Neural cell (in vitro differentiated cells): ENCODE data around the gene IGFL4. TPM values are rescaled to one million over a fixed set of nuclear protein-coding genes. Genes with fewer than 3 reads are reported as not detected.

Experiments
- H2AFZ ChIP-seq: fragments of 200-600, 300-800 bp; sonication (generic), shearing (Covaris generic); 2 replicates; pipeline ENCODE4 v1.6.0; 2014; ENCODE audit warnings: low read depth, mild to moderate bottlenecking, antibody characterized with exemption, low read length, moderate library complexity
- H3F3A ChIP-seq: fragments of 200-600 bp; shearing (Covaris generic); 2 replicates; pipeline ENCODE4 v1.6.1; 2016; ENCODE audit warnings: mild to moderate bottlenecking, moderate library complexity, mixed read lengths, antibody characterized with exemption, low read length; ENCODE audit not compliant: insufficient read depth, poor library complexity, severe bottlenecking
- H3K27ac ChIP-seq: fragments of 200-600, 300-800 bp; sonication (generic), shearing (Covaris generic); 2 replicates; pipeline ENCODE4 v1.5.1; 2014; ENCODE audit warnings: mild to moderate bottlenecking, low read length, moderate library complexity
- H3K27me3 ChIP-seq: fragments of 300-800, 200-600 bp; sonication (generic), shearing (Covaris generic); 2 replicates; pipeline ENCODE4 v1.6.0; 2014; ENCODE audit warnings: mild to moderate bottlenecking, low read depth, low read length, moderate library complexity; ENCODE audit not compliant: insufficient read depth
- H3K36me3 ChIP-seq: fragments of 300-800, 200-600 bp; sonication (generic), shearing (Covaris generic); 2 replicates; pipeline ENCODE4 v1.5.1; 2014; ENCODE audit warnings: mild to moderate bottlenecking, antibody characterized with exemption, low read length, moderate library complexity; ENCODE audit not compliant: insufficient read depth
- H3K4me2 ChIP-seq: fragments of 300-800, 200-600 bp; sonication (generic), shearing (Covaris generic); 2 replicates; pipeline ENCODE4 v1.6.0; 2014; ENCODE audit warnings: mild to moderate bottlenecking, low read length
- H3K4me3 ChIP-seq: fragments of 300-800, 200-600 bp; sonication (generic), shearing (Covaris generic); 2 replicates; pipeline ENCODE4 v1.5.1; 2014; ENCODE audit warnings: mild to moderate bottlenecking, low read length, moderate library complexity
- H3K79me2 ChIP-seq: fragments of 200-600 bp; shearing (Covaris generic); replicated peaks from 2 replicates; pipeline ENCODE4 v1.6.0; 2014; ENCODE audit warnings: mild to moderate bottlenecking, low read length, moderate library complexity; ENCODE audit not compliant: insufficient read depth
- H3K9ac ChIP-seq: fragments of 300-800, 200-600 bp; sonication (generic), shearing (Covaris generic); 2 replicates; pipeline ENCODE4 v1.6.1; 2016; ENCODE audit warnings: mild to moderate bottlenecking, low read length, mixed read lengths
- H3K9me2 ChIP-seq: fragments of 200-600 bp; shearing (Covaris generic); 2 replicates; pipeline ENCODE4 v1.6.1; 2016; ENCODE audit warnings: mild to moderate bottlenecking, low read length, mixed read lengths; ENCODE audit not compliant: insufficient read depth
- H3K9me3 ChIP-seq: fragments of 200-600, 300-800 bp; sonication (generic), shearing (Covaris generic); 2 replicates; pipeline ENCODE4 v1.6.1; 2016; ENCODE audit warnings: mild to moderate bottlenecking, mixed run types, low read length, moderate library complexity, mixed read lengths
- H4K20me1 ChIP-seq: fragments of 200-600 bp; shearing (Covaris generic); 2 replicates; pipeline ENCODE4 v1.6.1; 2016; ENCODE audit warnings: mild to moderate bottlenecking, mixed run types; ENCODE audit not compliant: insufficient read depth
- EP300 ChIP-seq: fragments of 450-650 bp; conservative IDR thresholded peaks from 2 replicates; pipeline ENCODE4 v1.6.1; 2014; ENCODE audit warnings: antibody characterized with exemption, mild to moderate bottlenecking, moderate library complexity; ENCODE audit not compliant: poor library complexity, severe bottlenecking
- EZH2 ChIP-seq: fragments of 200-600, 300-800 bp; shearing (Covaris generic), sonication (generic); IDR thresholded peaks from 2 replicates; pipeline ENCODE4 v1.6.1; 2014; ENCODE audit warnings: antibody characterized with exemption, low read length, borderline replicate concordance, mild to moderate bottlenecking; ENCODE audit not compliant: insufficient read depth, poor library complexity, severe bottlenecking
- MXI1 ChIP-seq: fragments of 450-650 bp; conservative IDR thresholded peaks from 2 replicates; pipeline ENCODE4 v1.6.1; 2014; ENCODE audit warnings: antibody characterized with exemption, mild to moderate bottlenecking; ENCODE audit not compliant: poor library complexity, severe bottlenecking
- POLR2AphosphoS5 ChIP-seq: IDR thresholded peaks from 2 replicates; pipeline ENCODE4 v1.6.1; 2012
- RAD21 ChIP-seq: fragments of 450-650 bp; conservative IDR thresholded peaks from 2 replicates; pipeline ENCODE4 v1.6.1; 2014; ENCODE audit warnings: antibody characterized with exemption, mild to moderate bottlenecking, moderate library complexity
- SMC3 ChIP-seq: fragments of 450-650 bp; conservative IDR thresholded peaks from 2 replicates; pipeline ENCODE4 v1.6.1; 2014; ENCODE audit warnings: antibody characterized with exemption, mild to moderate bottlenecking, moderate library complexity; ENCODE audit not compliant: poor library complexity
- TAF1 ChIP-seq: IDR thresholded peaks from 2 replicates; pipeline ENCODE4 v1.6.1; 2012; ENCODE audit warnings: low read depth
- polyA plus RNA-seq: library from polyadenylated mRNA; depleted of rRNA; stranded (reverse); fragments of >200 nt; gene quantifications from 2 replicates; pipeline ENCODE4 v1.2.3, GENCODE V29; 2014
- TF ChIP-seq, protein P1 (sequence below): fragments of 450-650 bp; IDR thresholded peaks from 2 replicates; pipeline ENCODE4 v1.5.1; 2014; ENCODE audit warnings: antibody characterized with exemption, mild to moderate bottlenecking, moderate library complexity; ENCODE audit not compliant: poor library complexity, severe bottlenecking
- TF ChIP-seq, protein P2 (sequence below): IDR thresholded peaks from 2 replicates; pipeline ENCODE4 v1.6.1; 2012; ENCODE audit warnings: borderline replicate concordance

Gene IGFL4
- polyA plus RNA-seq, 1 donor from 2014 or later, result 5.2 TPM

DNA sequence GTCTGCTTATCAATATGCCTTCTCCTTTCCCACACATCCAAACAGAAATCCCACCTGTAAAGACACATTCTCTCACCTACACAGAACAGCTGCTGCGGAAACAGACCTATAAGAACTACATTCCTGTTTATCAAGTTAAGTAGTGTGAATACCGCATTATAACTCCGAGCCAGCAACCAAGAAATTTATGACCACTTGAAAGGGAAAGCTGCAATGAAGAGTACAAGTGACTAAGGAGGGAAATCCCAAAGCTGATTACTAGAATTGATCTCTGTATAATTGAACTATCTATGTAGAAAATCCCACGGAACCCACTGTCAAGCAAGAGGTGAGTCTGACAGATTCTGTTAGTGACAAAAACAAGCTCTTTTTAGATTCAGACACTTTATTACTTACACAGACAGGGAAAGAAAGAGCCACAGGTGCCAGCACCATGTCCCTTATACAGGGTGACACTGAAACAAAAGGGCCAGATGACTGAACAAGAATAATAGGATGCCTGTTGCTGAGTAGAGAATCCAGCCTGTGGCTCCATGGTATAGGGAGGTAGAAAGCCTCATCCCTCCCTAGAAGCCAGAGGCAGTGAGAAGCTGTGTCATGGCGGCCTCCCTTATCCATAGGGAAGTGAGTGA lies 1.6 kb upstream of the IGFL4 start:
- H3K79me2 ChIP-seq, result no peaks in the 10 kb centered on the region

DNA sequence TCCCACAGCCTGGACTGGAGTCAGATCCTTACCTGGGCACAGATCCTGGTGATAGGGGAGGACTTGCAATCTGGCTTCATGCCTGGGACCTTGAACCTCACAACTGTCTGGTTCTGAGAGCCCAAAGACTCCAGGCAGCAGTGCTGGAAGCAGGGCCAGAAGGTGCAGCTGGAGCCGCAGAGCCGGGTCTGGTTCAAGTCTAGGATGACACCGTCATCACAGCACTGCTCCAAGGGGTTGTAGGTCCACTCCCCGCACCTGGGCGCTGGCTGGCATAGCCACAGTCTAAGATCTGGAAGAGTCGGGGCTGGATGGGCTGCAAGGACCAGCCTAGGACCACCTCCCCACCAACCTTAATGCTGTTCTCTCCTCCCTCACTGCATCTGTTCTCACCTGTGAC lies 677 bp downstream of the IGFL4 start:
- no peaks in the 10 kb centered on the region for H4K20me1 ChIP-seq
- H3K9me2 ChIP-seq, result no peaks in the 10 kb centered on the region
- no peak overlapping the region for H2AFZ ChIP-seq
- no peaks in the 10 kb centered on the region for H3K9me3 ChIP-seq
- TF ChIP-seq RAD21 (no peak), SMC3 (no peak), TAF1 (no peak), POLR2AphosphoS5 (no peak), MXI1 (no peak), EP300 (no peak), EZH2 (no peak)
- TF ChIP-seq, protein P1, sequence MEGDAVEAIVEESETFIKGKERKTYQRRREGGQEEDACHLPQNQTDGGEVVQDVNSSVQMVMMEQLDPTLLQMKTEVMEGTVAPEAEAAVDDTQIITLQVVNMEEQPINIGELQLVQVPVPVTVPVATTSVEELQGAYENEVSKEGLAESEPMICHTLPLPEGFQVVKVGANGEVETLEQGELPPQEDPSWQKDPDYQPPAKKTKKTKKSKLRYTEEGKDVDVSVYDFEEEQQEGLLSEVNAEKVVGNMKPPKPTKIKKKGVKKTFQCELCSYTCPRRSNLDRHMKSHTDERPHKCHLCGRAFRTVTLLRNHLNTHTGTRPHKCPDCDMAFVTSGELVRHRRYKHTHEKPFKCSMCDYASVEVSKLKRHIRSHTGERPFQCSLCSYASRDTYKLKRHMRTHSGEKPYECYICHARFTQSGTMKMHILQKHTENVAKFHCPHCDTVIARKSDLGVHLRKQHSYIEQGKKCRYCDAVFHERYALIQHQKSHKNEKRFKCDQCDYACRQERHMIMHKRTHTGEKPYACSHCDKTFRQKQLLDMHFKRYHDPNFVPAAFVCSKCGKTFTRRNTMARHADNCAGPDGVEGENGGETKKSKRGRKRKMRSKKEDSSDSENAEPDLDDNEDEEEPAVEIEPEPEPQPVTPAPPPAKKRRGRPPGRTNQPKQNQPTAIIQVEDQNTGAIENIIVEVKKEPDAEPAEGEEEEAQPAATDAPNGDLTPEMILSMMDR, result no peak
- TF ChIP-seq, protein P2, sequence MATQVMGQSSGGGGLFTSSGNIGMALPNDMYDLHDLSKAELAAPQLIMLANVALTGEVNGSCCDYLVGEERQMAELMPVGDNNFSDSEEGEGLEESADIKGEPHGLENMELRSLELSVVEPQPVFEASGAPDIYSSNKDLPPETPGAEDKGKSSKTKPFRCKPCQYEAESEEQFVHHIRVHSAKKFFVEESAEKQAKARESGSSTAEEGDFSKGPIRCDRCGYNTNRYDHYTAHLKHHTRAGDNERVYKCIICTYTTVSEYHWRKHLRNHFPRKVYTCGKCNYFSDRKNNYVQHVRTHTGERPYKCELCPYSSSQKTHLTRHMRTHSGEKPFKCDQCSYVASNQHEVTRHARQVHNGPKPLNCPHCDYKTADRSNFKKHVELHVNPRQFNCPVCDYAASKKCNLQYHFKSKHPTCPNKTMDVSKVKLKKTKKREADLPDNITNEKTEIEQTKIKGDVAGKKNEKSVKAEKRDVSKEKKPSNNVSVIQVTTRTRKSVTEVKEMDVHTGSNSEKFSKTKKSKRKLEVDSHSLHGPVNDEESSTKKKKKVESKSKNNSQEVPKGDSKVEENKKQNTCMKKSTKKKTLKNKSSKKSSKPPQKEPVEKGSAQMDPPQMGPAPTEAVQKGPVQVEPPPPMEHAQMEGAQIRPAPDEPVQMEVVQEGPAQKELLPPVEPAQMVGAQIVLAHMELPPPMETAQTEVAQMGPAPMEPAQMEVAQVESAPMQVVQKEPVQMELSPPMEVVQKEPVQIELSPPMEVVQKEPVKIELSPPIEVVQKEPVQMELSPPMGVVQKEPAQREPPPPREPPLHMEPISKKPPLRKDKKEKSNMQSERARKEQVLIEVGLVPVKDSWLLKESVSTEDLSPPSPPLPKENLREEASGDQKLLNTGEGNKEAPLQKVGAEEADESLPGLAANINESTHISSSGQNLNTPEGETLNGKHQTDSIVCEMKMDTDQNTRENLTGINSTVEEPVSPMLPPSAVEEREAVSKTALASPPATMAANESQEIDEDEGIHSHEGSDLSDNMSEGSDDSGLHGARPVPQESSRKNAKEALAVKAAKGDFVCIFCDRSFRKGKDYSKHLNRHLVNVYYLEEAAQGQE, result no peak
- H3K36me3 ChIP-seq, result no peaks in the 10 kb centered on the region
- no peaks in the 10 kb centered on the region for H3K27me3 ChIP-seq
- H3K4me2 ChIP-seq, result no peak overlapping the region
- no peak overlapping the region for H3K9ac ChIP-seq
- no peaks in the 10 kb centered on the region for H3K79me2 ChIP-seq
- no peaks in the 10 kb centered on the region for H3F3A ChIP-seq
- H3K4me3 ChIP-seq, result no peak overlapping the region
- H3K27ac ChIP-seq, result no peak overlapping the region

More for the DNA sequence above, 1.6 kb upstream of the IGFL4 start:
- Histone ChIP-seq H3K4me3 (no peak overlapping the region), H3K27me3 (no peaks in the 10 kb centered on the region), H3K36me3 (no peaks in the 10 kb centered on the region), H3K9ac (no peak overlapping the region), H2AFZ (no peak overlapping the region), H3K9me2 (no peaks in the 10 kb centered on the region), H3K4me2 (no peak overlapping the region), H3F3A (no peaks in the 10 kb centered on the region), H3K27ac (no peak overlapping the region), H4K20me1 (no peaks in the 10 kb centered on the region), H3K9me3 (no peaks in the 10 kb centered on the region)
- TF ChIP-seq, protein P1, result no peak
- TF ChIP-seq RAD21 (no peak), EP300 (no peak), SMC3 (no peak), TAF1 (no peak), POLR2AphosphoS5 (no peak), EZH2 (no peak), MXI1 (no peak)
